PC-9 (cell line): ENCODE results near the gene VCAN. TPM values are rescaled to one million over a fixed set of nuclear protein-coding genes. Genes with fewer than 3 reads are reported as not detected.
"Not testable (repeated sequence)": the region's sequence is repeated elsewhere in the genome, so short reads cannot be mapped to it uniquely, and the experiment has no call there.

Experiments used
- BruUV-seq: library from RNA; stranded (reverse); fragments of 400-500 nt; replicated peaks from 2 replicates; lab custom pipeline; 2021; lab: Mats Ljungman, UMichigan
- CTCF ChIA-PET: fragments of 300-600 bp; sonication (Branson Sonifier 250); formaldehyde crosslinking; loops from one replicate; lab custom pipeline; 2022; ENCODE audit warnings: antibody characterized with exemption; lab: Charles Lee
- POLR2A ChIA-PET: fragments of 300-600 bp; sonication (Branson Sonifier 250); formaldehyde crosslinking; loops from one replicate; lab custom pipeline; 2022; ENCODE audit warnings: antibody characterized with exemption; ENCODE audit not compliant: unreplicated experiment; lab: Charles Lee
- DNase-seq, 2 experiments: peaks; one replicate each; pipeline versions ENCODE4 v3.0.0 to v3.0.0-alpha.2; 2015 to 2022; ENCODE audit warnings: mixed read lengths in 1 of 2
- H2AFZ ChIP-seq: fragments of 200-600 bp; sonication (generic); 2 replicates; pipeline ENCODE4 v1.8.1; 2017; ENCODE audit warnings: antibody characterized with exemption
- H3F3A ChIP-seq: fragments of 200-600 bp; sonication (generic); 2 replicates; pipeline ENCODE4 v1.8.1; 2017; ENCODE audit warnings: antibody characterized with exemption, mild to moderate bottlenecking, low read depth; ENCODE audit not compliant: insufficient read depth
- H3K27ac ChIP-seq: fragments of 200-600 bp; sonication (generic); 2 replicates; pipeline ENCODE4 v1.6.1; 2016; ENCODE audit warnings: mixed run types
- H3K27me3 ChIP-seq: fragments of 200-600 bp; sonication (generic); 2 replicates; pipeline ENCODE4 v1.6.1; 2016; ENCODE audit warnings: low read depth, mixed run types; ENCODE audit not compliant: insufficient read depth
- H3K36me3 ChIP-seq: fragments of 200-600 bp; sonication (generic); 2 replicates; pipeline ENCODE4 v1.6.1; 2016; ENCODE audit warnings: low read depth, mixed run types
- H3K4me1 ChIP-seq: fragments of 200-600 bp; sonication (generic); replicated peaks from 2 replicates; pipeline ENCODE4 v1.6.1; 2016; ENCODE audit warnings: mixed run types; ENCODE audit not compliant: insufficient read depth
- H3K4me2 ChIP-seq: fragments of 200-600 bp; sonication (generic); 2 replicates; pipeline ENCODE4 v1.6.1; 2017; ENCODE audit warnings: mixed run types
- H3K4me3 ChIP-seq: fragments of 200-600 bp; sonication (generic); 2 replicates; pipeline ENCODE4 v1.6.1; 2016; ENCODE audit warnings: mixed run types
- H3K79me2 ChIP-seq: fragments of 200-600 bp; sonication (generic); 2 replicates; pipeline ENCODE4 v1.6.1; 2017; ENCODE audit warnings: low read depth, mixed run types
- H3K9me2 ChIP-seq: fragments of 200-600 bp; sonication (generic); 2 replicates; pipeline ENCODE4 v1.8.1; 2017; ENCODE audit warnings: mild to moderate bottlenecking; ENCODE audit not compliant: insufficient read depth
- H3K9me3 ChIP-seq: fragments of 200-600 bp; sonication (generic); 2 replicates; pipeline ENCODE4 v1.8.1; 2016; ENCODE audit warnings: low read depth; ENCODE audit not compliant: insufficient read depth
- H4K20me1 ChIP-seq: fragments of 200-600 bp; sonication (generic); 2 replicates; pipeline ENCODE4 v1.8.1; 2017; ENCODE audit not compliant: insufficient read depth
- EZH2 ChIP-seq: fragments of 200-600 bp; sonication (generic); IDR thresholded peaks from 2 replicates; pipeline ENCODE4 v1.8.0; 2017; ENCODE audit warnings: antibody characterized with exemption, low read depth
- intact Hi-C: fragments of 100-400 bp; cut with micrococcal nuclease; formaldehyde crosslinking; loops from one replicate; pipeline ENCODE4 v1.10.0; 2022; ENCODE audit not compliant: unreplicated experiment
- total RNA-seq: library from RNA; stranded (reverse); gene quantifications from 2 replicates; pipeline ENCODE4 v1.2.3, GENCODE V29; 2021
- TF ChIP-seq, protein P1 (sequence below): fragments of 200-600 bp; sonication (generic); conservative IDR thresholded peaks from 2 replicates; pipeline ENCODE4 v1.6.1; 2017; ENCODE audit warnings: mixed run types, antibody characterized with exemption, mild to moderate bottlenecking, moderate library complexity

VCAN gene
- total RNA-seq, 1 experiment from 2014 or later = 0.28 TPM

DNA sequence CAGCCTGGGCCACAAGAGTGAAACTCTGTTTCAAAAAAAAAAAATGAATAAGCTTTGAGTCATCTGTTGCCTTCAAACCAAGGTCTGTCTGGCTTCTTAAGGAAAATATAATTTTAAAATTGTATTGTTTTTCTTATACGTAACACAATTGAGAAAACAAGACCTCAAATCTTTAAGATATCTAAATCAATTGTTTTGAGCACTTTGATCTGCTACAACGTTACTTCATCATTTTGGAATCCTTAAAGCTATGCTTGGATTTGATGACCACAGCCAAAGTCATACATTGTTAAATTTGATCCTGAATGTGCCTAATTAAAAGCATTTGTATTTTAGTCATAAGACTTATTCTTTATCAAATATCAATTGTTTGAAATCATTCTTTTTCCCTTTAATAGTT lies 37.7 kb upstream of the VCAN start:
- DNase-seq = no peak
- BruUV-seq = no TSS peak

DNA sequence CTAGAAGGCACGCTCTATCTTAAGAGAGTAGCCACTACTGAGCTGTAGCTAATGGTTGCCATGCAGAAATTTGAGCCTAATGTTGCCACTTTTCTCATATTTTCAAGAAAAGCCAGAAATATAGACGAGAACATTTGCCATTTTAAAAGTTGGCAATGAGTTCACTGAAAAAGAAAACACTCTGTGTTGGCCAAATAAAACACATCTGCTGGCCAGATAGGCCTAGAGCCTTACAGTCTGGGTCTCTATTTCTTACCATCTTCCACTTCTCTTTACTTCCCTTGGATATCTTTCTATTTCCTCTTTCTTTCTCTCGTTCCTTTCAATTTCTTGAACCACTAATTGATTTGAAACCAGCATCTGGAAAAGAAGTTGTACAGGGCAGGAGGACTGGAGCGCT lies 36.6 kb upstream of the VCAN start:
- H3K4me3 ChIP-seq = no peak overlapping the region
- DNase-seq = no peak
- H2AFZ ChIP-seq = no peak overlapping the region; the same call in 1 of the 2 replicates
- H3K4me1 ChIP-seq = no peaks in the 10 kb centered on the region
- no peaks in the 10 kb centered on the region for H3K79me2 ChIP-seq
- H3K27ac ChIP-seq = no peak overlapping the region
- H4K20me1 ChIP-seq = no peaks in the 10 kb centered on the region
- no peak overlapping the region for H3K4me2 ChIP-seq
- TF ChIP-seq EZH2 = no peak
- TF ChIP-seq, protein P1, sequence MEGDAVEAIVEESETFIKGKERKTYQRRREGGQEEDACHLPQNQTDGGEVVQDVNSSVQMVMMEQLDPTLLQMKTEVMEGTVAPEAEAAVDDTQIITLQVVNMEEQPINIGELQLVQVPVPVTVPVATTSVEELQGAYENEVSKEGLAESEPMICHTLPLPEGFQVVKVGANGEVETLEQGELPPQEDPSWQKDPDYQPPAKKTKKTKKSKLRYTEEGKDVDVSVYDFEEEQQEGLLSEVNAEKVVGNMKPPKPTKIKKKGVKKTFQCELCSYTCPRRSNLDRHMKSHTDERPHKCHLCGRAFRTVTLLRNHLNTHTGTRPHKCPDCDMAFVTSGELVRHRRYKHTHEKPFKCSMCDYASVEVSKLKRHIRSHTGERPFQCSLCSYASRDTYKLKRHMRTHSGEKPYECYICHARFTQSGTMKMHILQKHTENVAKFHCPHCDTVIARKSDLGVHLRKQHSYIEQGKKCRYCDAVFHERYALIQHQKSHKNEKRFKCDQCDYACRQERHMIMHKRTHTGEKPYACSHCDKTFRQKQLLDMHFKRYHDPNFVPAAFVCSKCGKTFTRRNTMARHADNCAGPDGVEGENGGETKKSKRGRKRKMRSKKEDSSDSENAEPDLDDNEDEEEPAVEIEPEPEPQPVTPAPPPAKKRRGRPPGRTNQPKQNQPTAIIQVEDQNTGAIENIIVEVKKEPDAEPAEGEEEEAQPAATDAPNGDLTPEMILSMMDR = no peak
- BruUV-seq = no TSS peak
- H3K27me3 ChIP-seq = no peaks in the 10 kb centered on the region
- intact Hi-C loops = loop anchor here (5.0 kb wide), 2 partner anchors 793 to 1083 kb away; no protein-coding TSS in a partner anchor
- H3K36me3 ChIP-seq = no peaks in the 10 kb centered on the region
- POLR2A ChIA-PET = no interaction called here
- H3F3A ChIP-seq = no peaks in the 10 kb centered on the region
- CTCF ChIA-PET = no interaction called here
- no peaks in the 10 kb centered on the region for H3K9me2 ChIP-seq
- no peaks in the 10 kb centered on the region for H3K9me3 ChIP-seq

More for the DNA sequence above, 37.7 kb upstream of the VCAN start:
- intact Hi-C loops = loop anchor here (5.0 kb wide), 2 partner anchors 792 to 1082 kb away; no protein-coding TSS in a partner anchor
- H2AFZ ChIP-seq = no peak overlapping the region
- no peak overlapping the region for H3K4me2 ChIP-seq
- no peaks in the 10 kb centered on the region for H4K20me1 ChIP-seq
- no peaks in the 10 kb centered on the region for H3K27me3 ChIP-seq
- H3K9me2 ChIP-seq = no peaks in the 10 kb centered on the region
- H3K79me2 ChIP-seq = no peaks in the 10 kb centered on the region
- no peaks in the 10 kb centered on the region for H3K36me3 ChIP-seq
- no peaks in the 10 kb centered on the region for H3K4me1 ChIP-seq
- no peak overlapping the region for H3K4me3 ChIP-seq
- ChIA-PET CTCF (no interaction called here), POLR2A (no interaction called here)
- H3F3A ChIP-seq = no peaks in the 10 kb centered on the region
- H3K27ac ChIP-seq = no peak overlapping the region
- H3K9me3 ChIP-seq = no peaks in the 10 kb centered on the region
- TF ChIP-seq, protein P1 = no peak

DNA sequence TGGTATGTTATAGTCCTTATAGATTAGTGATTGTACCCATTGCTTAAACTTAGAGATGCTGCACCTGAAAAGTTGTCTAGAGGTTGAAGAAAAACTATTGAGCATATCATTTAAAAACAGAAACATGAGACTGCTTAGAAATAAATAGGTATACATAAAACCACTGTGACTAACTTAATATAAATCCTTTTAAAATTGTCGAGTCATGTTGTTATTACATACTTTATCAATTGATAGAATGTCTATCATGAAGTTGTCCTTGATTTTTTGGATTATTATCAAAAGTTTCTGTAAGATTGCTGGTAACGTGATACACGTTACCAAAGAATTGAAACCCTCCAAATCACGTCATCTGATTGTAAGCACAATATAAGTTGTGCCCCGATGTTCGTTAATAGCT lies 35.3 kb upstream of the VCAN start:
- no peaks in the 10 kb centered on the region for H3K4me1 ChIP-seq
- intact Hi-C loops = no loop called here

DNA sequence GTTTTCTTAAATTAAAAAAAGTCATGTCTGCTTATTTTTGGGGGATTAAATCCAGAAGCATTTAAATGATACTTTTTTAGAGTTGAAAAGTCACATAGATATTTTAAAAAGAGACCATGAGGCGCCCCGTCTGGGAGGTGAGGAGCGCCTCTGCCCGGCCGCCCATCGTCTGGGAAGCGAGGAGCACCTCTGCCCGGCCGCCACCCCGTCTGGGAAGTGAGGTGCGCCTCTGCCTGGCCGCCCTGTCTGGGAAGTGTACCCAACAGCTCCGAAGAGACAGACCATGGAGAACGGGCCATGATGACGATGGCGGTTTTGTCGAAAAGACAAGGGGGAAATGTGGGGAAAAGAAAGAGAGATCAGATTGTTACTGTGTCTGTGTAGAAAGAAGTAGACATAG lies 33.8 kb upstream of the VCAN start:
- H3K4me3 ChIP-seq, DNase-seq, BruUV-seq, H3K4me2 ChIP-seq, H3K27me3 ChIP-seq, H3K36me3 ChIP-seq, H3K9me2 ChIP-seq, H3K9me3 ChIP-seq, H3F3A ChIP-seq, H3K79me2 ChIP-seq, H3K4me1 ChIP-seq, H3K27ac ChIP-seq, H2AFZ ChIP-seq, intact Hi-C loops, POLR2A ChIA-PET, H4K20me1 ChIP-seq, CTCF ChIA-PET: not testable (repeated sequence)

More for the DNA sequence above, 35.3 kb upstream of the VCAN start:
- H3K27ac ChIP-seq = no peak overlapping the region
- ChIA-PET CTCF (no interaction called here), POLR2A (interaction anchor here (0.6 kb wide), 1 partner anchor 44 kb away, joined by 6 read pairs; no protein-coding TSS in a partner anchor)
- TF ChIP-seq EZH2 = no peak
- TF ChIP-seq, protein P1 = no peak
- no peaks in the 10 kb centered on the region for H3F3A ChIP-seq
- no peaks in the 10 kb centered on the region for H3K9me2 ChIP-seq
- H3K79me2 ChIP-seq = no peaks in the 10 kb centered on the region
- no peaks in the 10 kb centered on the region for H4K20me1 ChIP-seq
- no peaks in the 10 kb centered on the region for H3K36me3 ChIP-seq
- DNase-seq = no peak
- H3K27me3 ChIP-seq = no peaks in the 10 kb centered on the region
- H3K9me3 ChIP-seq = no peaks in the 10 kb centered on the region
- no TSS peak for BruUV-seq
- H2AFZ ChIP-seq = no peak overlapping the region
- H3K4me2 ChIP-seq = no peak overlapping the region
- no peak overlapping the region for H3K4me3 ChIP-seq
